GM18861 (cell line): Measurements from ENCODE around the gene MIF4GD.
"Not testable (repeated sequence)": the region's sequence is repeated elsewhere in the genome, so short reads cannot be mapped to it uniquely, and the experiment has no call there.

Source experiments
- ATAC-seq: cut with Tn5 transposase; IDR thresholded peaks from one replicate; pipeline ENCODE4 v1.9.1; 2021; ENCODE audit not compliant: unreplicated experiment

The MIF4GD gene, protein sequence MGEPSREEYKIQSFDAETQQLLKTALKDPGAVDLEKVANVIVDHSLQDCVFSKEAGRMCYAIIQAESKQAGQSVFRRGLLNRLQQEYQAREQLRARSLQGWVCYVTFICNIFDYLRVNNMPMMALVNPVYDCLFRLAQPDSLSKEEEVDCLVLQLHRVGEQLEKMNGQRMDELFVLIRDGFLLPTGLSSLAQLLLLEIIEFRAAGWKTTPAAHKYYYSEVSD

GRCh38 chr17:75270966-75271232 is at the start of gene MIF4GD:
TSS of gene MIF4GD (minus strand) at chr17:75271231. CDS start at chr17:75270195, 1,036 bp downstream.
- peak; percentile 16 for ATAC-seq

GRCh38 chr17:75319904-75320691 is 49.1 kb upstream of the MIF4GD start:
- ATAC-seq, result peak; percentile 46

DNA sequence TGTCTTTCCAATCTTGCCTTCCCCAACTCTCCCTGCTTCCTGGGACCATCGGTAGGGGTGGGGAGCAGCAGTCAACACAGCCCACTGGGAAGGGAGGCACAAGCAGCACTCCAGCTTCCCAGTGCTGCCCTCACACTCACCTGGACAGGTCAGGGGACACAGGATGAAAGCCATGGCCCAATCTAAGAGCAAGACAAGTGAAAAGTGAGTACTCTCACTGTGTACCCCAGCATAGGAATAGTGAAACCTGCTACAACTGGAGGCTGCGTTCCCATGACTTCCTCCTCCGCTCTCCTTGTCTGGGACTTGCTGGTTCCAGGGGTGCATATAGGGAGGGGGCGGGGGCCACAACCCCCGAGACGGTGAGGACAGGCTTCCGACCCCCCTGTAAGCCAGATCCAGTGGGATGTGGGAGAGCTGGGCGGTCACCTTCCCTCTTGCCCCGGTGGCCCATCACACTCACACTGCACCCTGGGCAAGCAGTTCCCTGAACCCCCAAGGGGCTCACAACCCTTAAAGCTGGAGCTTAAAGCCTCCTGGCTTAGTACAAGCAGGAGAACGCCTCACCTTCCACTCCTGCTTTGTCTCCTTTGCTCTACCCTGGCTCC is 47.7 kb upstream of the MIF4GD start:
- ATAC-seq, result no peak

- ATAC-seq, result no peak
These were observed 47.2 kb upstream of the MIF4GD start for GRCh38 chr17:75318211-75318610.

DNA sequence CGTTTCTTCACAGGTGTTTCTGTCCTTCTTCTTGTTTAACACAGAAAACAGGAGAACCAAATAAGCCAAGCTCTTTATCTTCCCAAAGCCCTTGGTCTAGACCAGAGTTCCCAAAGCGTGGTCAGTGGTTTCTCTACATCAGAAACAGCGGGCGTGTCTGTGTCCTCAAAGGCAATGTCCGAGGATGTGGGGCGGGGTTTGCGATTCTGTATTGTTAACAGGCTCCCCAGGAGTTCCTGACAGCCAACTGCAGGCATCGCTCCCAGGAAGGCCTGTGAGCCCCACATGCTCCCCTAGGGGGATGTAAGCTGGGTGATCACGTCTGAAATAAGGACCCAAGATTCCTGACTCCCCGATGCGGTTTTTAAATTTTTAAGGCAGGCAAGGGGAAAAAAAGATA is 46.6 kb upstream of the MIF4GD start:
- ATAC-seq, result no peak

DNA sequence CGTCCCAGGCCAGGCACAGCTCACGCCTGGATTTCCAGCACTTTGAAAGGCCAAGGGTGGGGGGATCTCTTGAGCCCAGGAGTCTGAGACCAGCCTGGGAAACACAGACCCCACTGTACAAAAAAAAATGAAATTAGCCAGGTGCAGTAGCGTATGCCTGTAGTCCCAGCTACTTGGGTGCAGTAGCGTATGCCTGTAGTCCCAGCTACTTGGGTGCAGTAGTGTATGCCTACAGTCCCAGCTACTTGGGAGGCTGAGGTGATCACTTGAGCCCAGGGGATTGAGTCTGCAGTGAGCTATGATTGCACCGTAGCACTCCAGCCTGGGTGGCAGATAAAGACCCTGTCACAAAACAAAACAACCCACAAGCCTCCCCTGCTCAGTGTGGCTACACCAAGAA is 45.2 kb upstream of the MIF4GD start:
- no peak for ATAC-seq

DNA sequence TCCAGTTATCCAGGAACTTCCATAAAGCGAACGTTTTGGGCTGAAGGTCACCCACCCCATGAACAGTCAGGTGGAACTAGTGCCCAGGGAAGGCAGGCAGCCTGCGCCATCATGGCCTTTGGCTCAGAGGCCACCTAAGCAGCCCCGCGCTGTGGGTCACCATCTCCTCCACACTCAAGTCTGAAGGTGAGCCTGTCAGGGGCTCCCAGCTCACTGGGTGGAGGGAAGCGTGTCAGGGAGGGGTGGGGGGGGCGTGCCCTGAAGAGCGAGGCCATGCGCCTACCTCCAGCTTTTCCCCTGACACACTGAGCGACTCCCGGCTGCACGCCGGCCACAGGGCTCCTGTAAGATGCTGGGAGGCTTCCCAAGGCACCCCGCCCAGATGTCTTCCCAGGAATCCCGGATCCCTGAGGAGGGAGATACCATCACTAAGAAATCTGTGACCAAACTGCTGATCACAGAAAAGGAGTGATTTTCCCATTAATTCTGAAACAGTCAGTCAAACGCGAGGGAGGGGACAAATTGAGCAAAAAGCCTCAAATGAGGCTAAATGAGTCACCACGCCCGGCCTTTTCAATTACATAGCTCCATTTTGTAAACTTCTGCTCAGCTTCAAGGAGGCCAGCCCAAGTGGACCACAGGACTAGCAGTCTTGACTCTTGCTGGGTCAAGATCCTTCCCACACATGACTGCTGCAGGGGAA is 44.7 kb upstream of the MIF4GD start:
- no peak for ATAC-seq

DNA sequence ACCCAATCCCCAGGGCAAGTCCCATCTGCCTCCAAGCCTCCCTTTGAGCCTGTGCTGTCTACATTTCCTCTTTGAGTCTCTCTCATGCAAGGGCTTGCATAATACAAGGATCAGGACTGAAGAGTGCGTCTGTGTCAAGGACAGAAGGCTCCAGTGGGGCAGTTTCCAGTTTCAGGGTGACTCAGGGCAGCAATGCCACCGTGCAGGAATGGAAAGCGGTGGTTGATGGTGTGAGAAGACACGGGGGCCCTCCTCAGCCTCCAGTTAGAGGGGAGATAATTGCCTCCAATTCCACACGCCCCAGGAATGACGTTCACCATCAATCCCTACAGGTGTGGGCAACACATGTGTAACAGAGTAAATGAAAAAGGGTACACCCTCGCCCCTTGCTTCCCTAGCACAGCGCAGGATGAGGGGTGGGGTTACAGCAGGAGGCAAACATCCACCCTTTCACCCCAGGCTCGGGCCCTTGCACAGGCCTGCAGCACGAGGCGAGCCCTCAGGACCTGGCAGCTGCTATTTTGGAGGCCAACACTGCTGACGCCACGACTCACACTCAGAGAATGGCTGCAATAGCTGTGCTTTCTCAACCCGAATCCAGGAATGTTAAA is 43.0 kb upstream of the MIF4GD start:
- ATAC-seq, result no peak

DNA sequence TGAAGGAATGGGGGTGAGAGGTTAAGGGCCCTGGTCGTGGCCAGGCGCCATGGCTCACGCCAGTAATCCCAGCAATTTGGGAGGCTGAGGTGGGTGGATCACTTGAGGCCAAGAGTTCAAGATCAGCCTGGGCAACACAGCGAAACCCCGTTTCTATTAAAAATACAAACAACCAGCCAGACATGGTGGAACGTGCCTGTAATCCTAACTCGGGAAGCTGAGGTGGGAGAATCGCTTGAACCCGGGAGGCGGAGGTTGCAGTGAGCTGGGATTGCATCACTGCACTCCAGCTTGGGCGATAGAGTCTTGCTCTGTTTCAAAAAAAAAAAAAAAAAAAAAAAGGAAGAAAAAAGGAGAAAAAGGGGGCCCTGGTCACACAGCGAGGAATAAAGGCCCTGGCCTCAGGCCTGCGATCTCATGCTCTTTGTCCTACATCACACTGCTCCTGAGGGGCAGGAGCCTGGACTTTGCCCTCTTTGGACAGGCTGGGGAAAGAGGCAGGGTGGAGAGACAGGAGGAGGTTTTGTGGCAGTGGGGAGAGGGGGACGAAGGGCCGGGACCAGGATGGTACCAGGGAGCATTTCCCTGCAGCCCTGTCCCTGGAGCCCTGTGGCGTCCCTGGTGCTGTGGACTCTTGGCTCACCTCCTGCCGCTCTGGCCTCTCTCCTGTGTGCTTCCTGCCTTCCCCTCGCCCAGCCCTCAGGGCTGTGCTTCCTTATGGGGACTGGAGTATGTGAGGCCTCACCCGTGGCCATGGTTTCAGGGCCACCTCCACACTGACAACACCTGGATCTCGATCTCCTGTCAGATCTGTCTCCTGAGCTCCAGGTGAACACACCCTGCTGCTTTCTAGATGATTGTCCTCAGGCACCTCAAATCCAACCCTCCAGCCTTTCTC is 38.0 kb upstream of the MIF4GD start:
- no peak for ATAC-seq

- no peak for ATAC-seq
These were observed 37.1 kb upstream of the MIF4GD start for GRCh38 chr17:75307957-75308731.

DNA sequence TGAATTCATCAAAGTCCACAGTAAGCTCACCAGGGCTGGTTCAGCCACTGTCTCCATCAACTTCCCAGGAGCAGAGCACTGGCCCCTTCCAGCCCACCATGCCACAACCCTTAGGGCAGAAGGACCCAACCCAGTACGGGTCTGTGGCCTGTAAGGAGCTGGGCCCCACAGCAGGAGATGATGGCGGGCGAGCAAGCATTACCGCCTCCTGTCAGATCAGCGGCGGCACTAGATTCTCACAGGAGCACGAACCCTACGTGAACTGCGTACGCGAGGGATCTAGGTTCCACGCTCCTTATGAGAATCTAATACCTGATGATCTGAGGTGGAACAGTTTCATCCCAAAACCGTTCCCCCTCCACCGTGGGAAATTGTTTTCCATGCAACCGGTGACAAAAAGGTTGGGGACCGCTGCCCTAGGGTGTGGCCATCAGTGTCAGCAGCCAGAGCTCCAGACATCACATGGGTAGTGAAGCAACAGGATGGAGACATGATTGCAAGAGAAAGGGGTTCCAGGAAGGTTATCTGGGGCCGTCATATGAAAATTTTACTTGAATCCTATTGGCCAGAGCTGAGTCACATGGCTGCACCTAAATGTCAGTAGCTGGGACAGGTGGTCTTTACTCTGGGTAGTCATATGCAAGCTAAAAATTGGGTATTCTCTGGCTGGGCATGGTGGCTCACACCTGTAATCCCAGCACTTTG is 30.6 kb upstream of the MIF4GD start:
- no peak for ATAC-seq

DNA sequence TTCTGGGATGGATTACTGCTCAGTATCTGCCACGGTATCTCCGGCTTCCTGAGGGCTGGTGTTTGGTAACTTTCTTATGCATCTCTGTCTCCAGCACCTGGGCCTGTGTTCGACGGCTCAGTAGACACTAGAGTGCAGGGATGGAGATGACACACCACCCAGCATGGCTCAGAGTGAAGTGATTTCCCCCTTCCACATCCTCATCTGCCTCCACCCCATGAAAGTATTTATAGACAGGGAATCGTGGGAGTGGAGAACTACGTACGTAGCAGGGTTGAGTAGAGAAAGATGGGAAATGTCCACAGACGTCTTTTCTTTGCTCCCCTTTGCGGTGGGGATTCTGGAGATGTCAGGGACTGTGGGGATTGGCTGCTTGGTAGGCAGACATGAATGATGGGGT is 30.0 kb upstream of the MIF4GD start:
- no peak for ATAC-seq

DNA sequence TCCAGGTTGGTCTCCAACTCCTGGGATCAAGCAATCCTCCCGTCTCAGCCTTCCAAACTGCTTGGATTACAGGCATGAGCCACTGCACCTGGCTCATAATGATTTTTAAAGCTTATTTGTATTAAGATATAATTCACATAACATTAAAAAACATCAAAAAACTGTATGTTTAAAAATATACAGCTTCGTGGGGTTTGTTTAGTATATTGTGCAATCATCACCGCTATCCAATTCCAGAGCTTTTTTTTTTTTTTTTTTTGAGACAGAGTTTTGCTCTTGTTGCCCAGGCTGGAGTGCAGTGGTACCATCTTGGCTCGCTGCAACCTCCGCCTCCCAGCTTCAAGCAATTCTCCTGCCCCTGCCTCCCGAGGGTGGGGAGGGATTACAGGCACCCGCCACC is 29.2 kb upstream of the MIF4GD start:
- ATAC-seq, result no peak

GRCh38 chr17:75295201-75296158 is 24.4 kb upstream of the MIF4GD start:
- peak; percentile 65 for ATAC-seq

- not testable (repeated sequence) for ATAC-seq
These were observed 21.9 kb upstream of the MIF4GD start for GRCh38 chr17:75292810-75293448.

DNA sequence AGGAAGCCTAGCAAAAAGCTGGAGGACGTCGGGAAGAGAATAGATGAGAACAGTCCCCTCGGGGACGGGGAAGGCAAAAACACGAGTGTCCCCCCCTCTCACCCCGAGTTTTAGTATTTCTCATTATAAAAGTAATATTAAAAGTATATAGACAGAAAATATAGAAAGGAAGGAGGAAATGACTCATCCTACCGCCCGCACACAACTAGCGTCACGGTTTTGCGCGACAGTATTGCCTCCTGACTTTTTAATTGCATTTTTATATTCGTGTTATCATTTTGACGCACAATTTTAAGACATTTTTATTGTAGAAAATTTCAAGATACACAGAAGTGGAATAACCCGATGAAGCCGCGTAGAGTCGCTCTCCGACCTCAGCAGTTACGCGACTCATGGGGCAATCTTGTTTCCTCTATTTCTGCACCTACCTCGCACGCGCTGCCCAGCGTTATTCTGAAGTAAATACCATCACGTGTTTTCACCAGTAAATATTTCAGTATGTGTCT is 18.9 kb upstream of the MIF4GD start:
- no peak for ATAC-seq
